Measurements from ENCODE around the gene FLVCR2. TPM values are rescaled to one million over a fixed set of nuclear protein-coding genes. Genes with fewer than 3 reads are reported as not detected.

The FLVCR2 gene
- total and polyA plus RNA-seq, 2 of the 13 experiments (the other 11 are each of a cell fraction or from before 2014, with no cell fraction given), result 9.9 to 10.5 TPM

- TF ChIP-seq ZNF232 (CRISPR knock-in tag; IDR thresholded peaks at IDR 0.05; ENCODE audit: borderline replicate concordance), result no peak
- no peak; the same call in 1 of the 2 replicates for TF ChIP-seq HINFP (CRISPR knock-in tag; IDR thresholded peaks at IDR 0.05; ENCODE audit: low read depth)
- no peak for TF ChIP-seq ZNF275 (CRISPR knock-in tag; IDR thresholded peaks at IDR 0.05; ENCODE audit: borderline replicate concordance)
- TF ChIP-seq GTF3A (CRISPR knock-in tag; conservative IDR thresholded peaks at IDR 0.05), result no peak
- TF ChIP-seq KMT2A (CRISPR knock-in tag; IDR thresholded peaks at IDR 0.05), result no peak
- TF ChIP-seq ZBTB34 (CRISPR knock-in tag; IDR thresholded peaks at IDR 0.05), result no peak
- no peak for TF ChIP-seq TCF7L2 (IDR thresholded peaks at IDR 0.05; ENCODE audit: low read depth, low read length)
- no peak for TF ChIP-seq MTF1 (CRISPR knock-in tag; IDR thresholded peaks at IDR 0.05)
- no peak for TF ChIP-seq ZNF24 (IDR thresholded peaks at IDR 0.05)
- TF ChIP-seq DR1 (CRISPR knock-in tag; IDR thresholded peaks at IDR 0.05), result no peak
- no peak for TF ChIP-seq SMC3 (IDR thresholded peaks at IDR 0.05; ENCODE audit: low read length)
- TF ChIP-seq ZNF570 (CRISPR knock-in tag; IDR thresholded peaks at IDR 0.05; ENCODE audit: borderline replicate concordance), result no peak
- TF ChIP-seq ADNP (CRISPR knock-in tag; IDR thresholded peaks at IDR 0.05), result no peak
- no peak for TF ChIP-seq ZMAT3 (CRISPR knock-in tag; conservative IDR thresholded peaks at IDR 0.05)
- TF ChIP-seq ZNF605 (CRISPR knock-in tag; IDR thresholded peaks at IDR 0.05), result no peak; the same call in 1 of the 2 replicates
- TF ChIP-seq, protein P1, sequence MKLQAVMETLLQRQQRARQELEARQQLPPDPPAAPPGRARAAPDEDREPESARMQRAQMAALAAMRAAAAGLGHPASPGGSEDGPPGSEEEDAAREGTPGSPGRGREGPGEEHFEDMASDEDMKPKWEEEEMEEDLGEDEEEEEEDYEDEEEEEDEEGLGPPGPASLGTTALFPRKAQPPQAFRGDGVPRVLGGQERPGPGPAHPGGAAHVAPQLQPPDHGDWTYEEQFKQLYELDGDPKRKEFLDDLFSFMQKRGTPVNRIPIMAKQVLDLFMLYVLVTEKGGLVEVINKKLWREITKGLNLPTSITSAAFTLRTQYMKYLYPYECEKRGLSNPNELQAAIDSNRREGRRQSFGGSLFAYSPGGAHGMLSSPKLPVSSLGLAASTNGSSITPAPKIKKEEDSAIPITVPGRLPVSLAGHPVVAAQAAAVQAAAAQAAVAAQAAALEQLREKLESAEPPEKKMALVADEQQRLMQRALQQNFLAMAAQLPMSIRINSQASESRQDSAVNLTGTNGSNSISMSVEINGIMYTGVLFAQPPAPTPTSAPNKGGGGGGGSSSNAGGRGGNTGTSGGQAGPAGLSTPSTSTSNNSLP (IDR thresholded peaks at IDR 0.05; ENCODE audit: low read depth, low read length), result no peak
- TF ChIP-seq STAT5B (CRISPR knock-in tag; IDR thresholded peaks at IDR 0.05), result no peak
- no peak for TF ChIP-seq ZNF747 (CRISPR knock-in tag; IDR thresholded peaks at IDR 0.05; ENCODE audit: borderline replicate concordance)
- TF ChIP-seq ZNF619 (CRISPR knock-in tag; IDR thresholded peaks at IDR 0.05), result no peak
- no peak for TF ChIP-seq CENPX (CRISPR knock-in tag; IDR thresholded peaks at IDR 0.05)
- TF ChIP-seq ZNF101 (CRISPR knock-in tag; IDR thresholded peaks at IDR 0.05; ENCODE audit: borderline replicate concordance, low read depth), result no peak
- no peak for TF ChIP-seq KDM1A (CRISPR knock-in tag; IDR thresholded peaks at IDR 0.05)
- TF ChIP-seq MYNN (CRISPR knock-in tag; IDR thresholded peaks at IDR 0.05; ENCODE audit: low read depth), result no peak
- TF ChIP-seq ZFX (CRISPR knock-in tag; IDR thresholded peaks at IDR 0.05; ENCODE audit: low read depth), result 0 out of 2 replicates have a peak, but pooled peaks have one; percentile 13
Observed at GRCh38 chr14:75578102-75578785, at the start of gene FLVCR2 (continued).

All from HepG2 (cell line).